GM12864 (cell line): ENCODE measurements around the gene AGTPBP1.

Experiments used
- DNase-seq: peaks from one replicate; pipeline ENCODE4 v3.0.0-alpha.2; 2011; ENCODE audit warnings: low read depth
- H3K4me3 ChIP-seq: 2 replicates; pipeline ENCODE4 v1.5.1; 2011; ENCODE audit warnings: mild to moderate bottlenecking, low read depth, low read length, control low read depth
- CTCF ChIP-seq: IDR thresholded peaks from 2 replicates; pipeline ENCODE4 v1.5.1; 2011; ENCODE audit warnings: low read depth, mild to moderate bottlenecking, moderate library complexity, low read length, control low read depth, inconsistent platforms; ENCODE audit errors: missing control alignments

The AGTPBP1 gene

GRCh38 chr9:85716031-85716877 lies 25.5 kb downstream of the AGTPBP1 start:
- TF ChIP-seq CTCF: peak; percentile 34
- DNase-seq: no peak
- H3K4me3 ChIP-seq: no peak overlapping the region

- no peak for DNase-seq
- no peak overlapping the region for H3K4me3 ChIP-seq
- TF ChIP-seq CTCF: no peak
Measured at GRCh38 chr9:85715587-85715986, 26.2 kb downstream of the AGTPBP1 start.

GRCh38 chr9:85713897-85714296 lies 27.9 kb downstream of the AGTPBP1 start:
- DNase-seq: no peak
- no peak overlapping the region for H3K4me3 ChIP-seq
- no peak for TF ChIP-seq CTCF

GRCh38 chr9:85704744-85705143 lies 37.0 kb downstream of the AGTPBP1 start:
- no peak for DNase-seq
- TF ChIP-seq CTCF: no peak
- no peak overlapping the region for H3K4me3 ChIP-seq

- TF ChIP-seq CTCF: no peak
- DNase-seq: no peak
- H3K4me3 ChIP-seq: no peak overlapping the region
Measured at GRCh38 chr9:85703398-85703797, 38.4 kb downstream of the AGTPBP1 start.

- TF ChIP-seq CTCF: no peak
- H3K4me3 ChIP-seq: no peak overlapping the region
- no peak for DNase-seq
Measured at GRCh38 chr9:85702726-85703289, 38.9 kb downstream of the AGTPBP1 start.

- no peak for TF ChIP-seq CTCF
- DNase-seq: no peak
Measured at GRCh38 chr9:85702191-85702590, 39.6 kb downstream of the AGTPBP1 start.

More at GRCh38 chr9:85702191-85702590, 39.6 kb downstream of the AGTPBP1 start:
- no peak overlapping the region for H3K4me3 ChIP-seq
